Osteoblast (primary cell): ENCODE data around the gene CHIC2. TPM values are rescaled to one million over a fixed set of nuclear protein-coding genes. Genes with fewer than 3 reads are reported as not detected.

Source experiments
- DNase-seq: peaks from one replicate; pipeline ENCODE4 v3.0.0; 2011; ENCODE audit warnings: low spot score, mixed read lengths; ENCODE audit not compliant: insufficient read length; ENCODE audit errors: missing footprints
- H2AFZ ChIP-seq: 2 replicates; pipeline ENCODE4 v1.6.0; 2011; ENCODE audit warnings: mild to moderate bottlenecking, low read length
- H3K27ac ChIP-seq: 2 replicates; pipeline ENCODE4 v1.5.1; 2011; ENCODE audit warnings: mild to moderate bottlenecking, low read depth, low read length, moderate library complexity
- H3K27me3 ChIP-seq: 2 replicates; pipeline ENCODE4 v1.6.0; 2012; ENCODE audit warnings: mild to moderate bottlenecking, control low read depth, inconsistent platforms, low read length, moderate library complexity; ENCODE audit not compliant: insufficient read depth
- H3K36me3 ChIP-seq: 2 replicates; pipeline ENCODE4 v1.5.1; 2011; ENCODE audit warnings: mild to moderate bottlenecking, low read length, control low read depth, moderate library complexity; ENCODE audit not compliant: insufficient read depth
- H3K4me1 ChIP-seq: 2 replicates; pipeline ENCODE4 v1.5.1; 2011; ENCODE audit warnings: mild to moderate bottlenecking, low read length, control low read depth, moderate library complexity; ENCODE audit not compliant: insufficient read depth
- H3K4me2 ChIP-seq: 2 replicates; pipeline ENCODE4 v1.6.0; 2011; ENCODE audit warnings: mild to moderate bottlenecking, low read length; ENCODE audit not compliant: insufficient read depth
- H3K4me3 ChIP-seq: fragments of 200-600 bp; sonication (generic); 3 replicates; pipeline ENCODE4 v1.5.1; 2012; ENCODE audit warnings: mild to moderate bottlenecking, low read length, inconsistent platforms; ENCODE audit not compliant: insufficient read depth
- H3K79me2 ChIP-seq: 2 replicates; pipeline ENCODE4 v1.6.0; 2012; ENCODE audit warnings: mild to moderate bottlenecking, low read length, control low read depth, inconsistent platforms; ENCODE audit not compliant: insufficient read depth
- H3K9me3 ChIP-seq: 2 replicates; pipeline ENCODE4 v1.5.1; 2011; ENCODE audit warnings: low read depth, low read length, control low read depth
- H4K20me1 ChIP-seq: 2 replicates; pipeline ENCODE4 v1.6.0; 2012; ENCODE audit warnings: mild to moderate bottlenecking, low read length, control low read depth; ENCODE audit not compliant: insufficient read depth
- CTCF ChIP-seq: IDR thresholded peaks from 2 replicates; pipeline ENCODE4 v1.5.1; 2011; ENCODE audit warnings: mild to moderate bottlenecking, low read depth, low read length, moderate library complexity; ENCODE audit errors: extremely low read depth
- total RNA-seq: library from RNA; depleted of rRNA; stranded (reverse); fragments of >200 nt; gene quantifications from 2 replicates; pipeline ENCODE4 v1.2.3, GENCODE V29; 2012

The CHIC2 gene
- total RNA-seq, 1 donor, result 73.1 TPM

- Histone ChIP-seq H2AFZ (no peak overlapping the region), H3K4me2 (peak overlapping the region; percentile 87), H3K4me3 (peak overlapping the region; percentile 64), H4K20me1 (no peaks in the 10 kb centered on the region), H3K4me1 (peaks cover 17% of the 10 kb centered on the region), H3K79me2 (no peaks in the 10 kb centered on the region), H3K36me3 (no peaks in the 10 kb centered on the region), H3K27me3 (peaks cover 81% of the 10 kb centered on the region), H3K9me3 (no peaks in the 10 kb centered on the region), H3K27ac (no peak overlapping the region)
- no peak for DNase-seq
- no peak for TF ChIP-seq CTCF
Measured at GRCh38 chr4:54099287-54099747, 34.9 kb upstream of the CHIC2 start.

GRCh38 chr4:54098375-54098774, 34.0 kb upstream of the CHIC2 start:
- peaks cover 80% of the 10 kb centered on the region for H3K27me3 ChIP-seq
- no peak for DNase-seq

GRCh38 chr4:54097152-54097551, 32.7 kb upstream of the CHIC2 start:
- H3K79me2 ChIP-seq, result no peaks in the 10 kb centered on the region
- H3K4me3 ChIP-seq, result no peak overlapping the region
- no peaks in the 10 kb centered on the region for H3K9me3 ChIP-seq
- H4K20me1 ChIP-seq, result no peaks in the 10 kb centered on the region
- peaks cover 71% of the 10 kb centered on the region for H3K27me3 ChIP-seq
- no peaks in the 10 kb centered on the region for H3K36me3 ChIP-seq
- no peak for TF ChIP-seq CTCF
- peaks cover 11% of the 10 kb centered on the region for H3K4me1 ChIP-seq
- no peak overlapping the region for H3K27ac ChIP-seq
- no peak overlapping the region for H2AFZ ChIP-seq
- H3K4me2 ChIP-seq, result no peak overlapping the region
- DNase-seq, result no peak

More at GRCh38 chr4:54098375-54098774, 34.0 kb upstream of the CHIC2 start:
- no peak overlapping the region for H2AFZ ChIP-seq
- H3K9me3 ChIP-seq, result no peaks in the 10 kb centered on the region
- no peak overlapping the region for H3K27ac ChIP-seq
- H3K4me2 ChIP-seq, result no peak overlapping the region
- H3K79me2 ChIP-seq, result no peaks in the 10 kb centered on the region
- no peaks in the 10 kb centered on the region for H3K36me3 ChIP-seq
- no peak overlapping the region for H3K4me3 ChIP-seq
- peaks cover 11% of the 10 kb centered on the region for H3K4me1 ChIP-seq
- TF ChIP-seq CTCF, result no peak
- no peaks in the 10 kb centered on the region for H4K20me1 ChIP-seq

GRCh38 chr4:54096295-54096962, 32.0 kb upstream of the CHIC2 start:
- H2AFZ ChIP-seq, result no peak overlapping the region

More at GRCh38 chr4:54096295-54096962, 32.0 kb upstream of the CHIC2 start:
- no peaks in the 10 kb centered on the region for H3K9me3 ChIP-seq
- H3K79me2 ChIP-seq, result no peaks in the 10 kb centered on the region
- H3K4me1 ChIP-seq, result peaks cover 14% of the 10 kb centered on the region
- H3K27me3 ChIP-seq, result peaks cover 64% of the 10 kb centered on the region
- TF ChIP-seq CTCF, result no peak
- H3K4me2 ChIP-seq, result no peak overlapping the region
- H3K27ac ChIP-seq, result no peak overlapping the region
- H4K20me1 ChIP-seq, result no peaks in the 10 kb centered on the region
- H3K4me3 ChIP-seq, result no peak overlapping the region
- H3K36me3 ChIP-seq, result no peaks in the 10 kb centered on the region
- DNase-seq, result no peak
